ENCODE results near the gene LPIN1.

LPIN1 gene

DNA sequence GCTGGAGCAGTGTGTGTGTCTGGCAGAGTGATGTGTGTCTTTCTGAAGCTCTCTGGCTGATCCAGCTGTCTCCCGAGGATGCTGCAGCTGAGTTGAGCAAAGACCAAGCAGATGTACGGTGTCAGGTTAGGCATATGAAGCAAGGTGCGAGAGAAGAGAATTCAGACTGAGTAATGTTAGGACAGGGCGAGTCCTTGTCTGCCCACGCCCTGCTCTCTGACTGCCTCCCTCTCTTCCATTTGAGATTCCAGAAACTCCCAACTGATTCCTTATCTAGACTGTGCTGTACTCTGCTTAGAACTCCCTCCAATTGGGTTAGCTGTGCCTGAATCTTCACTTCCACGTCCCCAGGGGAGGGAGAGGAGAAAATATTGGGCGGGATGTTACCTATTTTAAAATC lies 25.7 kb upstream of the LPIN1 start:
- TF ChIP-seq, protein P1, sequence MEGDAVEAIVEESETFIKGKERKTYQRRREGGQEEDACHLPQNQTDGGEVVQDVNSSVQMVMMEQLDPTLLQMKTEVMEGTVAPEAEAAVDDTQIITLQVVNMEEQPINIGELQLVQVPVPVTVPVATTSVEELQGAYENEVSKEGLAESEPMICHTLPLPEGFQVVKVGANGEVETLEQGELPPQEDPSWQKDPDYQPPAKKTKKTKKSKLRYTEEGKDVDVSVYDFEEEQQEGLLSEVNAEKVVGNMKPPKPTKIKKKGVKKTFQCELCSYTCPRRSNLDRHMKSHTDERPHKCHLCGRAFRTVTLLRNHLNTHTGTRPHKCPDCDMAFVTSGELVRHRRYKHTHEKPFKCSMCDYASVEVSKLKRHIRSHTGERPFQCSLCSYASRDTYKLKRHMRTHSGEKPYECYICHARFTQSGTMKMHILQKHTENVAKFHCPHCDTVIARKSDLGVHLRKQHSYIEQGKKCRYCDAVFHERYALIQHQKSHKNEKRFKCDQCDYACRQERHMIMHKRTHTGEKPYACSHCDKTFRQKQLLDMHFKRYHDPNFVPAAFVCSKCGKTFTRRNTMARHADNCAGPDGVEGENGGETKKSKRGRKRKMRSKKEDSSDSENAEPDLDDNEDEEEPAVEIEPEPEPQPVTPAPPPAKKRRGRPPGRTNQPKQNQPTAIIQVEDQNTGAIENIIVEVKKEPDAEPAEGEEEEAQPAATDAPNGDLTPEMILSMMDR (IDR thresholded peaks at IDR 0.05), result no peak
- H3K27ac ChIP-seq, result no peak overlapping the region
- H3K4me3 ChIP-seq, result no peak overlapping the region
- no peaks in the 10 kb centered on the region for H3K36me3 ChIP-seq
- no peaks in the 10 kb centered on the region for H3K9me3 ChIP-seq
- H3K27me3 ChIP-seq, result no peaks in the 10 kb centered on the region
- intact Hi-C loops (cut with DNase I; ENCODE audit: low total_unique reads), result no loop called here
- H3K4me1 ChIP-seq, result peaks cover 0 to 17% (median 10%) of the 10 kb centered on the region in 4 donors
- no peak for DNase-seq

DNA sequence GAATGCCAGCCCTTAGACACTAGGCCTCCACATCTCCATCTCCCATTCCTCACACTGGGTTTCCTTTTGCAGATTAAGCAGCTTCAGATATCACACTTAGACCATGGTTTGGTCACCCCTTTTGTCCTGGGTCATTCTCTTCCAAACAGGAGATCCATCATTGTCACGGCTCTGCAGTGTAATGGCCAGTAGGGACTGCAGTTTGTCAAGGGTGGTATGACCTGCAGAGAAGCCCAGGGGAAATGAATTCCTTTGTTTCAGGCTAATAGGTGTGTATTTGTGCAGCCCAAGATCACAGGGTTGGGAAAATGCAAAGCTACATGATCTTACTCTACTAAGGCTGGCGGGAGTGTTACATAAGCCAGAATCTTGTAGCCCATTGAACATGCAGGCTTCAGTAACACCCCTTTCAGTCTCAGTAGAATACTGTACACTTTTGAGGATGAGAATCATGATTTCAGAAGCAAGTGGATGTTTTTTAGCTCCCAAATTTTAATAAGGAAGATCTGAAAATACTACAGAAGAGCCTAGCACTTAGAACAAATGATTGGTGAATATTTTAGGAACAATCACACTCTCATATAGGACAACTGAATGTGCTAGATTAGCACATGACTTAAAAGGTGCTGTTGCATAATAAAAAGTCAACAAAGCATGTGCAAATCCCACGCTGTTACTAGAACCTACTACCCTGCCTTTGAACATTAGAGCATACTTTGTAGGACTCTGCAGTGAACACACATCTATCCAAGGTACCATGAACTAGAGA lies 24.0 kb upstream of the LPIN1 start:
- no peak for DNase-seq
- no peak overlapping the region for H3K4me3 ChIP-seq
- H3K9me3 ChIP-seq, result no peaks in the 10 kb centered on the region
- TF ChIP-seq, protein P1 (IDR thresholded peaks at IDR 0.05), result no peak
- intact Hi-C loops (cut with DNase I; ENCODE audit: low total_unique reads), result no loop called here
- H3K36me3 ChIP-seq, result no peaks in the 10 kb centered on the region
- H3K27ac ChIP-seq, result no peak overlapping the region
- H3K4me1 ChIP-seq, result peaks cover 0 to 4% (median 0%) of the 10 kb centered on the region in 4 donors
- H3K27me3 ChIP-seq, result peaks cover 0 to 2% of the 10 kb centered on the region in 2 donors

DNA sequence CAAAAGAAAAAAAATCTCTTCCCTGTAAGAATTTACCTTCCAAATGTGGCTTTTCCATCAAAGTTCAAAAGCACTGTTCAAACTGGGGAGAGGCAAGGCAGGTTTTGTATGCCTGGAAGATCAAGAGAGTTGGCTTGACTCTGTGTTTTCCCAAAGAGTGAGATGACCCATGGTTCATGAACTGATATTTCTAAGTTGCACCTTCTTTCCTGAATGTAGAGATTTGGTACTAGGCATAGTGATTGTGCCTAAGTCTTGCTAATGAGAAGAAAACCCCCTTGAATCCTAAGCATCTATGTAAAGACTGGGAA lies 23.4 kb upstream of the LPIN1 start:
- no peak for DNase-seq
- TF ChIP-seq, protein P1 (IDR thresholded peaks at IDR 0.05), result no peak
- peaks cover 0 to 2% of the 10 kb centered on the region in 2 donors for H3K27me3 ChIP-seq
- H3K4me1 ChIP-seq, result no peaks in the 10 kb centered on the region
- no peak overlapping the region for H3K4me3 ChIP-seq
- no peaks in the 10 kb centered on the region for H3K9me3 ChIP-seq
- no peaks in the 10 kb centered on the region for H3K36me3 ChIP-seq
- H3K27ac ChIP-seq, result no peak overlapping the region
- intact Hi-C loops (cut with DNase I; ENCODE audit: low total_unique reads), result no loop called here

DNA sequence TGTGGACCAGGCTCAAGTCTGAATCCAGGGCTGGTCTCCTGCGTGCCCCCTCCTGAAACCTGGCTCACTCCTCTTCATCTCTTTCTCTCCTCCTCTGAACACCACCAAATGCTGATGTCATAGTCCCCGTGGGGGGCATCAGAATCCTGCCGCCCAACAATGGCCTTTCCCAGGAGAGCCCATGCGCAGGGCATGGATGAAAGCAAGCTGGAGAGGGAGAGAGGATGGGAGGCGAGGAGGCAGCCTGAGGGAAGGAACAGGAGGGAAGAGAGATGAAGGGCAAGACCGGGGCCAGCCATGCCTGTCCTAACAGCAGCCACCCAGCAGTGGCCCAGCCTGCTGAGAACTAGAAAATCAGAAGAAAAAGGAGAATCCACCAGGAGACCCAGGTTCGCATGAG lies 22.3 kb upstream of the LPIN1 start:
- H3K27me3 ChIP-seq, result peaks cover 0 to 2% of the 10 kb centered on the region in 2 donors
- H3K4me3 ChIP-seq, result no peak overlapping the region
- H3K9me3 ChIP-seq, result no peaks in the 10 kb centered on the region
- no peak for DNase-seq
- TF ChIP-seq, protein P1 (IDR thresholded peaks at IDR 0.05), result no peak
- H3K27ac ChIP-seq, result no peak overlapping the region
- no peaks in the 10 kb centered on the region for H3K4me1 ChIP-seq
- intact Hi-C loops (cut with DNase I; ENCODE audit: low total_unique reads), result no loop called here
- H3K36me3 ChIP-seq, result no peaks in the 10 kb centered on the region

DNA sequence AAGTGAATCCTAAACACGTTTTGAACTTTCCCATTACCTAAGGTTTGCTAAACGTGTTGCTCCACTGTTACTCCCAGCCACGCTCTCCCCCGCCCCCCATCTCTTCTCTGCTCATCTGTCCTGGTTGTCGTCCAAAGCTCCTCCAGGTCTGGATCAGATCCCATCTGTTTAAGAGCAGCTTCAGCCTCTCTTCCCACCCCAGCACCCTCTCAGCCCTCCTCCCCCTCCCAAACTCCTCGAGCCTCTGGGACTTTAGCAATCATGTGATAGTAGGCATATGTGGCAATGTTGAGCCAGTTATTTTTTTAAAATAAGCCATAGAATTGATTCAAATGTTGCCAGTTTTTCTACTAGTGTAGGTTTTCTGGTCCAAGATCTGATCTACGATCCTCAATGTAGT lies 20.0 kb upstream of the LPIN1 start:
- H3K9me3 ChIP-seq, result no peaks in the 10 kb centered on the region
- intact Hi-C loops (cut with DNase I; ENCODE audit: low total_unique reads), result no loop called here
- no peaks in the 10 kb centered on the region for H3K4me1 ChIP-seq
- no peak overlapping the region for H3K4me3 ChIP-seq
- H3K27me3 ChIP-seq, result peaks cover 0 to 2% of the 10 kb centered on the region in 2 donors
- H3K36me3 ChIP-seq, result no peaks in the 10 kb centered on the region
- TF ChIP-seq, protein P1 (IDR thresholded peaks at IDR 0.05), result no peak
- H3K27ac ChIP-seq, result no peak overlapping the region
- no peak for DNase-seq

All from tibial artery (tissue), 4 donors.